ENCODE data around the gene RAB11FIP3. TPM values are rescaled to one million over a fixed set of nuclear protein-coding genes. Genes with fewer than 3 reads are reported as not detected.

Gene RAB11FIP3
- total RNA-seq, 1 donor from 2014 or later: 11.8 TPM

DNA sequence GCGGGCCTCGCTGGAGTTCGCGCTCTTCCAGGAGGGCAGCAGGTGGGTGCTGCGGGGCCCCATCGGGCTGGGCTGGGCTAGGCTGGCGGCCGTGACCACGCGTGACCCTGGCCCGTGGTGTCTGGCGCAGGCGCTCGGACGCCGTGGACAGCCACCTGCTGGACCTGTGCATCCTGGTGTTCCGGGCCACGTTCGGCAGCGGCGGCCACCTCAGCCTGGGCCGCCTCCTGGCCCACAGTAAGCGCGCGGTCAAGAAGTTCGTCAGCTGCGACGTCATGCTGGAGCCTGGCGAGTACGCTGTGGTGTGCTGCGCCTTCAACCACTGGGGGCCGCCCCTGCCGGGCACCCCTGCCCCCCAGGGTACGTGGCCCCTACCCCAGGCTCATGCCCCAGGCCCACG lies 126.7 kb downstream of the RAB11FIP3 start:
- DNase-seq (ENCODE audit: low spot score): no peak

- no peak for DNase-seq (ENCODE audit: low spot score)
These were observed 128.3 kb downstream of the RAB11FIP3 start for GRCh38 chr16:553601-554296.

DNA sequence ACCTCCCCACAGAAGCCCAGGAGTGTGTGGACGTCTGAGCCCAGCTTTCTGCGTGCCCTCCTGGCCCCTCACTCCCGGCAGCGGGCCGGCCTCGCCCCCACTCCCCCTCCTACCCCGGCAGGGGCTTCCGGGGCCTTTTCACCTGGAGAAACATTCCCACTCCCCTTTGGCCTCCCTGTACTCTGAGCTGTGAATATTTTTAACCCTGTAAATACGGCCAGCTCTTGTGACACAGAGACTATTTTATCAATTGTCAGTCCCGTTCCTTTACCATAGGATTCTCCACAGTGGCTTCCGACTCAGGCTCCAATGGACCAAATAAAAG lies 128.8 kb downstream of the RAB11FIP3 start:
- no peak for DNase-seq (ENCODE audit: low spot score)

DNA sequence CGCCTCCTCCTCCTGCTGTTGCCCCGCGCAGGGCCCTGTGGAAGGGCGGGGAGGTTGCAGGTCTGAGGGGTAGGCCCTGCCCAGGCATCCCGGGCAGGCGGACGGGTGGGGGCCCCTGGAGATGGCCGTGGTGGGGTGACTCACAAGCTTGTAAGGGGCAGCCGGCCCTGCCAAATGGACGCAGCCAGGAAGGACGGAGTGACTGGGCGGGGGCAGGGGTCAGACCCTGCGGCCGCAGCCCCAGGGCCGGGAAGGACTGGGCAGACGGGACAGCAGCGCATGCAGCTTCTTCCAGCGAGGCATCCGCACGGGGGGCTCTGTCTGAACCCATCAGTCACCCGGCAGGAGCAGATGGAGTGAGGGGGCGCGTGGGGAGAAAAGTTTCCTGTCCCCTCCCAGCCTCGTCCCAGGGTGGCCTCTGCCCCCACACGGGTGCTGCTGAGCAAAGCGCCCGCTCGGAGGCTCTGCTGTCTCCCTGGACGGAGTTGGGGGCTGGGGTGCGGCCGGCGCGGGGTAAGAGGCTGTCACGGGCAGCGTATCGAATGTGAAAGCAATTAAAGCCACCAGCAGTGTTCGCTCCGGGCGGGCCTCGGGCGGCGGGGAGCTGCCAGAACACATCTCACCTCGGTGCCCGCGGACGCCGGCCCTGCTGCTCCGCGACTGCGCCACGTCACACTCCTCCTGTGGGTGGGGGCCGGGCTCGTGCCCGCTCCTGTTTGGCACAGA lies 129.4 kb downstream of the RAB11FIP3 start:
- no peak for DNase-seq (ENCODE audit: low spot score)

GRCh38 chr16:555528-556473 lies 130.4 kb downstream of the RAB11FIP3 start:
- DNase-seq (ENCODE audit: low spot score): no peak

- no peak for DNase-seq (ENCODE audit: low spot score)
These were observed 131.2 kb downstream of the RAB11FIP3 start for GRCh38 chr16:556474-557173.

- no peak for DNase-seq (ENCODE audit: low spot score)
These were observed 132.2 kb downstream of the RAB11FIP3 start for GRCh38 chr16:557463-558297.

DNA sequence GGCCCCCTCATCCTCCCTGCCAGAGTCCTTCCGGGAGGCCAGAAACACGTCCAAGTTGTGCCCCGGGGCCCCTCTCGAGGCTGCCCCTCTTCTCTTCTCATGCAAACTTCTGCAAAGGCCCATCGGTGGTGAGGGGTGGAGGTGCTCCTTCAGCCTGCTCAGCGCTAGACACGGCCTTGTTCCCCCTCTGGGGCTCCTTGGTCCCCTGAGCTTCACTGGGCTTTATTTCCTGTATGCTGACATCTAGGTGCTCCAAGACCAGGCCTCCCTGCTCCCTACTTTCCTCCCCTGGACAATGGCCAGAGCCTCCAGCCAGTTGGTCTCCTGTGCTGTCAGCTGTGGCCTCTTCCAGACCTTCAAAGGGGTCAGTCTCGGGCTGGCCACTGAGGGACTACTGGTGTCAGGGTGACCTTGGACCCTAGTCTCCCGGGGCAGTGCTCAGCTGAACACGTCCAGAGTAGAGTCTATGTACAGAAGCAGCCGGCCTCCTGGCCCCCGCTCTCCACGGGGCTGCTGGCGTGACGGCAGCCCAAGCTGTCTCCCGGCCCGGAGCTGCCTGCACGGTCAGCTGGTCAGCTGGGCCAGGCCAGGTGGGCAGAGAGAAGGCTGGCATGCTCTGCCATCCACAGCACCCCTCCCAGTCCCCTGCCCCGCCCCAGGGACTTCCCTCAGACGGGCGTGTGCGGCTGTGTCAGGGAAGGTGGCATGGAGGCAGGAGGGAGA lies 133.0 kb downstream of the RAB11FIP3 start:
- no peak for DNase-seq (ENCODE audit: low spot score)

DNA sequence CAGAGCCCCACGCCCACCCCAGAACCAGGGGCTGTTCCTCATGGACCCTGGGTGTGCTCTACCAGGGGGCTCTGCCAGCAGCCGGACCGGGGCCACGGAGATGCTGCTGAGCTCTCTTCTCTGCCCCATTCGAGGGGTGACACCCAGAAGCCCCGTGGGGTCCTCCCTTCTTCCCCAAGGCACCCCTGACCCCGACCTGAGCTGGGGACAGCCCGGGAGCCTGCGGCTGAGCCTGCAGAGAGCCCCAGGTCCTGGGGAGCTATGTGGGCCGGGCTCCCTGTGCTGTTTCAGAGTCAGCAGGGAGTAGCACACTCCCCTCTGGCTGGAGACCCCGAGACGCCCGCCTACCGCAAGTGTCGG lies 133.6 kb downstream of the RAB11FIP3 start:
- no peak for DNase-seq (ENCODE audit: low spot score)

DNA sequence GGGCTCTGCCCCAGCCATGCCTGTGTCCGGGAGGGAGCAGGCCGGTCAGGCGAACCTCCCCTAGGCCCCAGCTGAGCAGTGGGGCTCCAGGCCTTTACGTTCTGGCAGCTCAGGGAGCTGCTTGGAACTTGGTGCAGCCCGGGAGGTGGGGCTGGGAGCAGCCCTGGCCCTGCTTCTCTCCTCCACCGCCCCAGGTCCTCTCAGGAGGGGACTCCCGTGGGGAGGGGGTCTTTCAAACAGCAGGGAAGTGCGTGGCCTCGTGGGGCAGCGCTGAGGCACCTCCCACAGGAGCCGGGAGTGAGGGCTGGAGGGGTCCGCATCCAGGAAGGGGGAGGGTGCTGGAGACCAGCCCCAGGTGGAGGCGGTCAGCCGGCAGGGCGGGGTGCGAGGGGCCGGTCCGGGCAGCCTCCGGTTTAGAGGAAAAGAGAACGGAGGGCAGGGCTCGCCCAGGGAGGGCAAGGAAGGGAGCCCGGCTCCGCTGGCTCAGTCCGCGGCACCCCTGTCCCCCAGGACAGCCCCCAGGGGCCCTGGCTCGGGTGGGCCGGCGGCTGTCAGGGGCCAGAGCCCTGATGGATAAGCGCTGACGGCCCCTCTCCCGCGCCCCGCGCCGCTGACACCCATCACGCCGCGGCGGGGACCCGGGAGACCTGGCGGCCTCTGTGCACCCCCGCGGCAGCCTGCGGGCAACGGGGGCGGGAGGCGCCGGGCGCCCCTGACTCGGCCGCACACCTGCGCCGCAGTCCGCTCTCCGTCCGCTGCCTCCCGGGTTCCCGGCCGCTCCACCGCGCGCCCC lies 134.2 kb downstream of the RAB11FIP3 start:
- no peak for DNase-seq (ENCODE audit: low spot score)

DNA sequence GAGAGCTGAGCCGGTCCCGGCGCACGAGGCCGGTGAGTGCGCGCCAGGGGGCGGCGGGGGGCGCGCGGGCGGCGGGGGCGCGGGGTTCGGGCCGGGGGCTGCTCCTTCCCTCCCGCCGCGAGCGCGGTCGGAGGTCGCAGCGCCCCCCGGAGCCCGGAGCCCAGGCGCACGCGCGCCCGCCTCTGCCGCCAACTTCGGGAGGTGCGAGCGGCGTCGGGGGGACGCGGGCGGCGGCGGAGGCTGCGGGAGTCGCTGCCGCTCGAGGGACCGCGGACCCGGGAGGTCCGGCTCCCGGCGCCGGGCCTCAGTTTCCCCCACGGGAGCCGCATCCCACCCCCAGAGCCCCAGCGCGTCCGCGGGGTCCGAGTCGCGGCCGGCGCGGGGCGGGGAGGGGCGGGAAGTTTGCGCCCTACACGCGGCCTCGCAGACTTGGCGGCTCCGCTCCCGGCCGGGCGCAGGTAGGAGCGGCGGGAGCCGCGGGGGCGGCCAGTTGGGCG lies 134.8 kb downstream of the RAB11FIP3 start, which contains the start of gene PRR35:
Gene PRR35, plus strand, starts transcription at position 191 of the 497 bp plus-strand sequence. CDS start 2,901 bp downstream, outside the sequence.
- no peak for DNase-seq (ENCODE audit: low spot score)

- DNase-seq (ENCODE audit: low spot score): no peak
These were observed 135.4 kb downstream of the RAB11FIP3 start for GRCh38 chr16:560701-561412.

DNA sequence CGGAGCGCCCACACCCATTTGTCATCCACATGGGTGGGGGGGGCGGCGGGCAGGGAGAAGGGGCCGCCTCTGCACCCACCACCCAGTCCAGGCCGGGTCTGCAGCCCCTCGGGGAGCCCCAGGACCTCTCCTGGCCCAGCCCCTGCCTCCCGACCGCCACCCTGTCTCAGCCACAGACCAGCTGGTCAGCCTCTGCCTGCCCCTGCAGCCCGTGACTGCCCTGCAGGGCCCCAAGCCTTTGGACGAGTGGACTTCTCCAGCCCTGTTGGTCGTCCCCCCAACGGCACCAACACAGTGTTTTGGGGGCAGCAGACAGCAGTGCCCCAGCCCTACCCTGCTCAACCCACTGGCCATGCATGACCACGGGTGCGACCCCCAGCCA lies 136.0 kb downstream of the RAB11FIP3 start:
- no peak for DNase-seq (ENCODE audit: low spot score)

GRCh38 chr16:561957-562938 lies 136.8 kb downstream of the RAB11FIP3 start:
- no peak for DNase-seq (ENCODE audit: low spot score)

- DNase-seq (ENCODE audit: low spot score): no peak
These were observed 137.7 kb downstream of the RAB11FIP3 start for GRCh38 chr16:563072-563644.

GRCh38 chr16:564690-565418 lies 139.4 kb downstream of the RAB11FIP3 start:
- no peak for DNase-seq (ENCODE audit: low spot score)
